ENCODE data around the gene GNPAT.

DNA sequence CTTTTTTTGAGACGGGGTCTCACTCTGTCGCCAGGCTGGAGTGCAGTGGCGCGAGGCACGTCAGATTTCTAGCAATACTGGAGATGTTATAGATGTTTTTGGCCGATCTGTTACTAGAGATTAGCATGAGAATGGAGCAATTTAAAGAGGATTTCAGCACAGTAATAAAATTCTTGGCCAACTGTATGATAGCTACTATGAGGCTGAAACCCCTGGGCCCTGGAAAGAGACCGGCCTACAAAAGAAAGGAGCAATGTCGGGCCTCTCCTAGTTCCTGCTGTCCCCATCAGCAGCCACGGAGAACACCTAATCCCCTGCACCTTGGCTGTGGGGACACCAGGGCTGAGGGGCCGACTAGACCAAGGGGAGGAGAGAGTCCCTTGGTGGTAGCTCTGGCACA is 9.5 kb upstream of the GNPAT start:
- TF ChIP-seq CBX5 (IDR thresholded peaks at IDR 0.05; ENCODE audit: low read depth, low read length) (no peak), EGR1 (IDR thresholded peaks at IDR 0.05; ENCODE audit: borderline replicate concordance, low read depth, low read length) (no peak), BCL11A (IDR thresholded peaks at IDR 0.05; ENCODE audit: low read depth in 2 of 2, low read length in 2 of 2) (no peak), SRF (IDR thresholded peaks at IDR 0.05; ENCODE audit: low read depth, low read length) (no peak), POU5F1 (IDR thresholded peaks at IDR 0.05; ENCODE audit: low read depth, low read length) (no peak), SIN3A (conservative IDR thresholded peaks at IDR 0.05 in 1 of 2, IDR thresholded peaks at IDR 0.05 in 1 of 2; ENCODE audit: low read depth in 1 of 2, low read length in 2 of 2) (no peak), POLR2A (IDR thresholded peaks at IDR 0.05; ENCODE audit: control extremely low read depth in 1 of 2, low read depth in 2 of 2, low read length in 2 of 2) (no peak), POLR2AphosphoS5 (IDR thresholded peaks at IDR 0.05; ENCODE audit: low read depth, low read length) (no peak), TEAD4 (IDR thresholded peaks at IDR 0.05; ENCODE audit: low read depth, low read length) (no peak), EP300 (IDR thresholded peaks at IDR 0.05; ENCODE audit: borderline replicate concordance in 1 of 2, low read depth in 2 of 2, low read length in 2 of 2) (no peak), FOSL1 (IDR thresholded peaks at IDR 0.05; ENCODE audit: insufficient read depth, low read depth, low read length) (no peak)
- TF ChIP-seq, protein P1, sequence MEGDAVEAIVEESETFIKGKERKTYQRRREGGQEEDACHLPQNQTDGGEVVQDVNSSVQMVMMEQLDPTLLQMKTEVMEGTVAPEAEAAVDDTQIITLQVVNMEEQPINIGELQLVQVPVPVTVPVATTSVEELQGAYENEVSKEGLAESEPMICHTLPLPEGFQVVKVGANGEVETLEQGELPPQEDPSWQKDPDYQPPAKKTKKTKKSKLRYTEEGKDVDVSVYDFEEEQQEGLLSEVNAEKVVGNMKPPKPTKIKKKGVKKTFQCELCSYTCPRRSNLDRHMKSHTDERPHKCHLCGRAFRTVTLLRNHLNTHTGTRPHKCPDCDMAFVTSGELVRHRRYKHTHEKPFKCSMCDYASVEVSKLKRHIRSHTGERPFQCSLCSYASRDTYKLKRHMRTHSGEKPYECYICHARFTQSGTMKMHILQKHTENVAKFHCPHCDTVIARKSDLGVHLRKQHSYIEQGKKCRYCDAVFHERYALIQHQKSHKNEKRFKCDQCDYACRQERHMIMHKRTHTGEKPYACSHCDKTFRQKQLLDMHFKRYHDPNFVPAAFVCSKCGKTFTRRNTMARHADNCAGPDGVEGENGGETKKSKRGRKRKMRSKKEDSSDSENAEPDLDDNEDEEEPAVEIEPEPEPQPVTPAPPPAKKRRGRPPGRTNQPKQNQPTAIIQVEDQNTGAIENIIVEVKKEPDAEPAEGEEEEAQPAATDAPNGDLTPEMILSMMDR (IDR thresholded peaks at IDR 0.05; ENCODE audit: control extremely low read depth in 1 of 3, insufficient read depth in 1 of 3, low read depth in 1 of 3, low read length in 3 of 3), result no peak
- TF ChIP-seq, protein P2, sequence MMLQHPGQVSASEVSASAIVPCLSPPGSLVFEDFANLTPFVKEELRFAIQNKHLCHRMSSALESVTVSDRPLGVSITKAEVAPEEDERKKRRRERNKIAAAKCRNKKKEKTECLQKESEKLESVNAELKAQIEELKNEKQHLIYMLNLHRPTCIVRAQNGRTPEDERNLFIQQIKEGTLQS (IDR thresholded peaks at IDR 0.05; ENCODE audit: insufficient read depth, low read depth, low read length), result no peak
